Endometrial microvascular endothelial cells (primary cell): ENCODE measurements around the gene PMF1. TPM values are rescaled to one million over a fixed set of nuclear protein-coding genes. Genes with fewer than 3 reads are reported as not detected.
"Not testable (repeated sequence)": the region's sequence is repeated elsewhere in the genome, so short reads cannot be mapped to it uniquely, and the experiment has no call there.

Experiments
- in situ Hi-C: cut with HindIII; loops from 2 replicates; pipeline ENCODE4 v1.10.0; 2017; ENCODE audit warnings: low sequenced_read_pairs, low pct_unique_long_range_greater_than_20kb; ENCODE audit errors: inconsistent ontology term
- total RNA-seq: library from RNA; depleted of rRNA; stranded (reverse); fragments of >200 nt; gene quantifications from one replicate; pipeline ENCODE4 v1.2.3, GENCODE V29; 2015; ENCODE audit errors: inconsistent ontology term

PMF1 gene
- total RNA-seq, 1 donor from 2014 or later, result 98.5 TPM

GRCh38 chr1:156193488-156194299 lies 19.1 kb upstream of the PMF1 start, which contains the start of gene SLC25A44:
Gene SLC25A44 (plus strand): TSS chr1:156194104. CDS start chr1:156199848, 5,744 bp downstream.
- in situ Hi-C loops, result no loop called here

DNA sequence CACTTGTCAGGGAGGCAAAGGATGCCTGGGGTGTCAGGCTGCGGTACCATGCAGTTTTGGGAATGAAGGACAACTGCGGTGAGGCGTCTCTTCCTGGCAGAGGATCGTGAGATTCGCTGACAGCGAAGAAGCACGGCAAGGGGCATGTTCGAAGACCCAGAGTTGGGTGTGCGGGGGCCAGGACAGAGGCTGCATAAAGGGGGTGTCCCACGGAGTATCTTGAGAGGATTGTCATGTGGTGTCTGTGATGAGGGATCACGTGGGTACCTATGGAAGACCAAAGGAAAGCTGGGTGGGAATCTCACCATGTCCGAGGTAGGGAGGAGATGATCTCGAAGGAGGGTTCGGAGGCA lies 18.5 kb upstream of the PMF1 start:
- in situ Hi-C loops, result no loop called here

- in situ Hi-C loops, result no loop called here
These were observed 17.0 kb upstream of the PMF1 start for GRCh38 chr1:156195853-156196252.

DNA sequence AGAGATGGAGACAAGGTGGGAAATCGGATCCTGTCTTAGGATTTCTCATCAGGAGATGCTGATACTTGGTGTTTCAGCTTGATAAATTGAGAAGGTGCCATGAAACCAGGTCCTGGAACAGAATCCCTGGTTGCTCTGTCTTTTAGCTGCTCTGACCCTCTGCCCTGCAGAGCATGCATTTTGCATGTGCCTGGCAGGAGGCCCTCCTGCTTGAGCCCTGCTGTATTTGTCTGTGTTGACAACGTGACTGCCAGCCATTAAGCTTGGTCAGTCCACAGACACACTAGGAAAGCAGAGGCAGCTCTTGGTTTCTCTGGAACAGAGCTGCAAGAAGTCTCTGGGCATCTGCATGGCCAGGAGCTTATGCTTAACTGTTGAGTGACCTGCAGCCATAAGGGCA lies 16.4 kb upstream of the PMF1 start:
- in situ Hi-C loops, result no loop called here

- in situ Hi-C loops, result no loop called here
These were observed 13.9 kb upstream of the PMF1 start for GRCh38 chr1:156198831-156199349.

GRCh38 chr1:156200044-156200443 lies 12.8 kb upstream of the PMF1 start:
- in situ Hi-C loops, result no loop called here

DNA sequence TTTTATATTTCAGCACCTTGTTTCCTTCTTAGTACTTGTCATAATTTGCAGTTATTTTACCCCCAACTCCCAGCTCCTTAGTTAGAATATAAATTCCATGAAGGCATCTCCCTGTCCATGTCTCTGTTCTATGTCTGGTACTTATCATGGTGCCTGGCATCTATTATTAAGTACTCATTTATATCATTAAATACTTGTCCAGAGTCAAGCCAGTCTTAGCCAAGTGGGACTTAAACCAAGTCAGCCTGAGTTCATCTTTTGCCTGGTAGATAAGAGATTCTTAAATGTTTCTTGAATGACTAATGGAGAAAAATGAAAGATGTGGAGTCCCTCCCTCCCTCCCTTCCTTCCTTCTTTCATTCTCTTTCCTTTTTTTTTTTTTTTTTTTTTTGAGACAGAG lies 9.5 kb upstream of the PMF1 start:
- in situ Hi-C loops, result no loop called here

DNA sequence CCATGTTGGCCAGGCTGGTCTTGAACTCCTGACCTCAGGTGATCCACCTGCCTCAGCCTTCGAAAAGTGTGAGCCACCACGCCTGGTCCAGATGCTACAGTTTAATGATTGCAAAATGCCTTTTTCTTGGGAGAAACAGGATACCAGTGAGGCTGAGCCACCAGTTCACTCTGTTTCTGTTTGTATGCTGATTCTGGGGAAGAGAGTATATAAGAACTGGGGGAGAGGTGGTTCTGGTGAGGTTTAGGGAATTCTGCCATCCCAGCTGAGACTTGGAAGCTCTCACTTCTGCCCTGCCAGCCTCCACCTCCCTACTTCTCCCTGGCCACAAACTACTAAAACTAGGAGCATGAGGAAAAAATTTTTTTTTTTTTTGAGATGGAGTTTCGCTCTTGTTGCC lies 8.1 kb upstream of the PMF1 start:
- in situ Hi-C loops, result no loop called here

DNA sequence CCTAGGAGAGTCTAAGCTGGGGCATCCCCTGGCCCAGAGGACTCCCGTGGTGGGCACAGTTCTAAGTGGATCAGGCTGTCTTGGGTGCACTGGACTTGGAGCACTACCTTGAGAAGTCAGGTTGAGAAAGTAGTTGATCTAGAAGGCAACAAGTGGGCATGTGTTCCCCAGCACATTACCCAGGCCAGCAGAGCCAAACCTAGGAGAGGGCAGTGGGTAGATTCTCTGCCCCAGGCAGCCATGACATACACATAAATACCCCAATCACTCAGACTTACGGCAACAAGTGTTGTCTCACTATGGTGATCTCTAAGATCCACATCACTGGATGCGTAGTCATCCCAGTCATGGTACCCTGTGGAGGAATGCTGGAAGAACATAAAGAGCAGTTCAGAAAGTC lies 1.6 kb upstream of the PMF1 start:
- in situ Hi-C loops, result no loop called here

- in situ Hi-C loops, result no loop called here
These were observed 677 bp upstream of the PMF1 start for GRCh38 chr1:156212130-156212529.

- in situ Hi-C loops, result no loop called here
These were observed 798 bp downstream of the PMF1 start for GRCh38 chr1:156213644-156213966.

GRCh38 chr1:156214024-156214748 lies 1.4 kb downstream of the PMF1 start:
- in situ Hi-C loops, result no loop called here

- in situ Hi-C loops, result not testable (repeated sequence)
These were observed 3.7 kb downstream of the PMF1 start for GRCh38 chr1:156216361-156217086.

GRCh38 chr1:156217871-156218270 lies 5.1 kb downstream of the PMF1 start:
- in situ Hi-C loops, result no loop called here

GRCh38 chr1:156220226-156220625 lies 7.4 kb downstream of the PMF1 start:
- in situ Hi-C loops, result no loop called here

GRCh38 chr1:156221986-156222692 lies 9.3 kb downstream of the PMF1 start:
- in situ Hi-C loops, result no loop called here

GRCh38 chr1:156225677-156226014 lies 12.8 kb downstream of the PMF1 start:
- in situ Hi-C loops, result no loop called here

DNA sequence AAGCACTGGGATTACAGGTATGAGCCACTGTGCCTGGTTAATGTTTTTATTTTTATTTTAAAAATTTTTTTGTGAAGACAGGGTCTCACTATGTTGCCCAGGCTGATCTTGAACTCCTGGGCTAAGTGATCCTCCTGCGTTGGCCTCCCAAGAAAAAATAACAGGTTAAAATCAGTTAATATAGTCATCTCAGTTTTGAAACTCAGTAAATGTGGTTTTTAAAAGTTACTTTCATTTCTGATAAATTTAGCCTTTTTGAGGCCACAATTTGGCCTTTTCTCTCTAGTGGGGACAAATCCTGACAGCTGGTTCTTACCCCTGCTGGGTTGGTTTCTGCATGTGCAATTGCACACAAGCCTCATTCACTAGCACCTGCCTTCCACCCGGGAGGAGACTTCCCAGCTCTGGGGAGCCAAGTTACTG lies 13.3 kb downstream of the PMF1 start:
- in situ Hi-C loops, result no loop called here

DNA sequence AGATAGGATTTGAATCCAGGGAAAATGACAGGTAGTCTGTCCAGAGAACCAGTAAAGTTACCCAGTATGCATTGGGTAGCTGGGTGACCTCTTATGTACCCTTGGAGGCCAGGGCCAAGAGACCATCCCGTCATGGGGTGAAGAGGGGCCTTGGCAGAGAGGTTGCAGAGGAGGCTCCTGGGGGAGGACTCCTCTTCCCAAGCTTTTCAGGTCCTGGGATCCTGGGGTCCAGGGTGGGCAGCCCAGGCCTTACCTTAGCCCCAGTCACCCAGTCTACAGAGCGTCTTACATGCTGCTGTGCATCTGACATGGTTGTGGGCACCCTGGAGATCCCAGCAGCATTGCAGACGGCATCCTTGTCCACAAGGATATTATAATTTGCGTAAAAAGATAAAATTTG lies 14.0 kb downstream of the PMF1 start:
- in situ Hi-C loops, result no loop called here
